Measurements from ENCODE around the gene MTURN. TPM values are rescaled to one million over a fixed set of nuclear protein-coding genes. Genes with fewer than 3 reads are reported as not detected.

The MTURN gene
- total and polyA plus RNA-seq, 5 donors = 15.0 to 50.8 (median 28.2) TPM

DNA sequence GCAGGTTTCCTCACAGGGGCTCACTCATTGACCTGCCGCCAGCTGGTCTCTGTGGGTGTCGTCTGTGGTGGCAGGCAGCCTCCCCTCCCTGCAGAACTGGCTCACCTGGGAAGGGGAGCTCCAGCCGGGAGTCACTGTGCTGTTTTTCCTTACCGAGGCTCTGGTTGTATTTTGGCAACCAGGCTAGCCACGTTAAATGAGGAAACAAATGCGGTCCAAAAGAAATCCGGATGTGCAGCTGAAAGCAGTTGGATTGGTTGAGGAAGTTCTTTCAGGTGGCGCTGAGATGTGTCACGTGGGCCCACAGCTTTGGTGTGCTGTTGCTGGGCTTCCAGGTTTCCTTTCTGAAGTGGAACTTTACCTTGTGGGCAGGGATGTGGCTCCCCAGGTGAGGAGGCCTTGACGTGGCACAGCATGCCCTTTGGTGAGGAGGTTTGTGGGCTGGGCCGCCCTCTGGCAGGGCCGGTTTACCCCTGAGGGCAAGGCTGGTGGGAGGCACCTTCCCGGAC is 14.2 kb downstream of the MTURN start:
- intact Hi-C loops (cut with DNase I) = no loop called here
- Histone ChIP-seq H3K9me3 (ENCODE audit: control insufficient read depth, low read length) (no peaks in the 10 kb centered on the region), H3K4me3 (ENCODE audit: low read length) (no peak overlapping the region), H3K27ac (ENCODE audit: low read length) (no peak overlapping the region), H3K4me1 (ENCODE audit: control insufficient read depth, insufficient read depth, low read length) (no peaks in the 10 kb centered on the region), H3K27me3 (ENCODE audit: control insufficient read depth, insufficient read depth) (no peaks in the 10 kb centered on the region)
- WGBS = 70% methylated on average over 13 of the region's 13 CpGs
- peak in 1 of 3 donors; percentile 54 for DNase-seq
- ATAC-seq = no peak

DNA sequence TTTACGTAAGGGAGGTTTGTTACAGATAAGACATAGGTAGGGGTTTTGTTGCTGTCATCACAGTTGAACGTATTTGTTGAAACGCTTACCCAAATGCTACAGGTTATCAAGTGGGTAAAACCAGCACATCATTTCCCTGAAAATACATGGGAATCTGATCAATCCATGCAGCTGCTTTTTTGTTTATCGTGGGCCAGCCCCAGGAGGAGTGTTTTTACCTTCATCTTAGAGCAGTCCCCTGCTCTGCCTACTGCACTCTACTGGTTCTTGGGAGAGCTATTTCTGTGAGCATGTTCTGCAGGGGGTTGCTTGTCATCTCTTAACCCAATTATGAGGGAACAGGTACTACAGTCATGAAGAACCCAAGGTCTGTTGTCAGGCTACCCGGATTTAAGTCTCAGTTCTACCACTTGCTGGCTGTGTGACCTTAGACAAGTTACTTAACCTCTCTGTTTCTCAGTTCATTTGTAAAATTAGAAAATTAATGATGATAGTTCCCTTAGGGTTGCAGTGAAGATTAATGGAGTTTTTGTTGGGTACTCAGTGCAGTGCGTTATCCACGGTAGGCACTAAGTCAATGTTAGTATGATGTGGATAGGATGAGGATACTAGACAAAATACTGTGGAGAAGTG is 15.0 kb downstream of the MTURN start:
- Histone ChIP-seq H3K27me3 (ENCODE audit: control insufficient read depth, insufficient read depth) (no peaks in the 10 kb centered on the region), H3K9me3 (ENCODE audit: control insufficient read depth, low read length) (no peaks in the 10 kb centered on the region), H3K4me1 (ENCODE audit: control insufficient read depth, insufficient read depth, low read length) (no peaks in the 10 kb centered on the region), H3K27ac (ENCODE audit: low read length) (no peak overlapping the region), H3K4me3 (ENCODE audit: low read length) (no peak overlapping the region)
- ATAC-seq (no peak), DNase-seq (no peak)
- WGBS = 94% methylated on average over 7 of the region's 7 CpGs
- intact Hi-C loops (cut with DNase I) = no loop called here

DNA sequence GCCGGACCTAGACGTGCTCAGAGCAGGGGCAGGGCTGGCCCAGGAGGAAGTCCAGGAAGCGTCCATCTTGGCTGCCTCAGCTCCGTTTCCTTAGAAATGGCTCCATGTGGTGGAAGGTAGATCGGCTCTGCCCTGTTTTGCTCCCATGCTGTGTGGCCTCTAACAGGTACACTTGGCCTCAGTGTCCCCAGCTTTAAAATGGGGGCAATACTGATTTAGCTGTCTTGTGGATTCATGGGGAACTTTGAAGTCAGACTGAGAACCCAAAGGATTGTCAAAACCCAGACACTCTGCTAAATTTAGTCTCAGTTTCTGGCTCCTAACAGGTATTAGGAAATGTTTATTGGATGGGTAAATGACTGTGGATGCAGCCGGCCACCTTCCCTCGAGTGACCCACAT is 15.9 kb downstream of the MTURN start:
- WGBS = 86% methylated on average over 7 of the region's 7 CpGs
- Histone ChIP-seq H3K27ac (ENCODE audit: low read length) (no peak overlapping the region), H3K4me3 (ENCODE audit: low read length) (no peak overlapping the region), H3K4me1 (ENCODE audit: control insufficient read depth, insufficient read depth, low read length) (no peaks in the 10 kb centered on the region), H3K27me3 (ENCODE audit: control insufficient read depth, insufficient read depth) (no peaks in the 10 kb centered on the region), H3K9me3 (ENCODE audit: control insufficient read depth, low read length) (no peaks in the 10 kb centered on the region)
- no peak for ATAC-seq
- intact Hi-C loops (cut with DNase I) = no loop called here
- DNase-seq = no peak

DNA sequence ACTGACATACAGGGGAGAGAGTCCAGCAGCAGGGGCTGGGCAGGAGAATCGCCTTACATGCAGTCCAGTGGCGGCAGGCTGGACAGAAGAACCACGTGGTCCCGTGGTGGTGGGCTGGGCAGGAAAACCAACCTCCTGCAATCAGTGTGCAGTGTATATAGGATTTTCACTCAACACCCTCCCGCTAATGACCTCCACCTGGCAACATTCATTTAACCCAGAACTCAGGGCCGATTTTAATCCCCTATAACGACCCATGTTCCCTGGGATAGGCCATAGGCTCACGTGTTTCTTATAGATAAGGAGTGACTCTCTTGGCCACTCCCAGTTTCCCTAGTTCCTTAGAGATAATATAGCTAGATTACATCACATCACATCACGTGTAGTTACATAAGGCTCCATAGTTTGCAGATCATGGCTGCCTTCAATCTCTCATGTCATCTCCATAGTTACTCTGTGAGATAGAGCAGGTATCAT is 19.4 kb downstream of the MTURN start:
- Histone ChIP-seq H3K4me1 (ENCODE audit: control insufficient read depth, insufficient read depth, low read length) (no peaks in the 10 kb centered on the region), H3K9me3 (ENCODE audit: control insufficient read depth, low read length) (no peaks in the 10 kb centered on the region), H3K27me3 (ENCODE audit: control insufficient read depth, insufficient read depth) (no peaks in the 10 kb centered on the region), H3K27ac (ENCODE audit: low read length) (no peak overlapping the region), H3K4me3 (ENCODE audit: low read length) (no peak overlapping the region)
- DNase-seq (no peak), ATAC-seq (no peak)
- WGBS = 82% methylated on average over 9 of the region's 9 CpGs
- intact Hi-C loops (cut with DNase I) = no loop called here

DNA sequence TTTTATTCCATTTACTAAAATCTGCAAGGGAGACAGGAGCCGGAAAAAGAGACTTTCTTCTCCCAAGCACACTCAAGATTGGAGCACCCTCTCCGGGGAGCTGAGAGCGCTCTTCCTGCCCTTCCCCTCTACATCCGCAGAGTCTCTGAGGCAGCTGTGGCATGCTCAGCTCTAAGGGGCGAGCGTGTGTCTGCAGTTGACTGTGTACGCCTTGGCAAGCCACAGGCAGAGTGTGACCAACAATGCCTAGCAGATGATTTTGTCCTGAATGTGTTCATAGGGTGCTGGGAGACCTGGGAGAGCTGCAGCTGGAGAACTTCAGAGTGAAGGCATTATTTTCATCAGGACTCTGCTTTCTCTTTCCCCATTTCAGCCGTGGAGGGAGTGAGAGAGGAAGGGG is 20.7 kb downstream of the MTURN start:
- H3K27ac ChIP-seq (ENCODE audit: low read length) = no peak overlapping the region
- H3K9me3 ChIP-seq (ENCODE audit: control insufficient read depth, low read length) = no peaks in the 10 kb centered on the region
- H3K4me1 ChIP-seq (ENCODE audit: control insufficient read depth, insufficient read depth, low read length) = peaks cover 2% of the 10 kb centered on the region
- 69% methylated on average over 8 of the region's 8 CpGs for WGBS
- intact Hi-C loops (cut with DNase I) = no loop called here
- no peaks in the 10 kb centered on the region for H3K27me3 ChIP-seq (ENCODE audit: control insufficient read depth, insufficient read depth)
- DNase-seq (no peak), ATAC-seq (peak in 1 of 2 donors; percentile 34)
- no peak overlapping the region for H3K4me3 ChIP-seq (ENCODE audit: low read length)

DNA sequence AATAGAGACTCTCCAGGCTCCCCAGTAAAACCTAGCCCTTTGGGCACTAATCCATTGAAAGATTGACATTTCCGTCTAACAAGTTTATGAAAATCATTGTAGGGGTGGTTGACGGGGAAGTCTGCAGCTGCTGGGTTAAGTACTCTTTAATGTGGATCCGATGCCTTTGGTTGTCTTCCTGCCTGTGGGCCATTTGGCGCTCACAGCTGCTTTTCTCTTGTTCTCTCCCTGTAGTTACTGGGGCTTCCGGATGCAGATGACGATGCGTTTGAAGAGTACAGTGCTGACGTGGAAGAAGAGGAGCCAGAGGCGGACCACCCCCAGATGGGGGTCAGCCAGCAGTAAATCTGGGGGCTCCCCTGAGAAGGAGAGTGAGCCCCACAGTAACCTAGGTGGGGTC is 22.4 kb downstream of the MTURN start:
- no peaks in the 10 kb centered on the region for H3K27me3 ChIP-seq (ENCODE audit: control insufficient read depth, insufficient read depth)
- H3K27ac ChIP-seq (ENCODE audit: low read length) = no peak overlapping the region
- H3K4me1 ChIP-seq (ENCODE audit: control insufficient read depth, insufficient read depth, low read length) = peaks cover 2% of the 10 kb centered on the region
- intact Hi-C loops (cut with DNase I) = no loop called here
- no peak overlapping the region for H3K4me3 ChIP-seq (ENCODE audit: low read length)
- no peaks in the 10 kb centered on the region for H3K9me3 ChIP-seq (ENCODE audit: control insufficient read depth, low read length)
- DNase-seq = no peak
- WGBS = 92% methylated on average over 9 of the region's 9 CpGs
- ATAC-seq = no peak

DNA sequence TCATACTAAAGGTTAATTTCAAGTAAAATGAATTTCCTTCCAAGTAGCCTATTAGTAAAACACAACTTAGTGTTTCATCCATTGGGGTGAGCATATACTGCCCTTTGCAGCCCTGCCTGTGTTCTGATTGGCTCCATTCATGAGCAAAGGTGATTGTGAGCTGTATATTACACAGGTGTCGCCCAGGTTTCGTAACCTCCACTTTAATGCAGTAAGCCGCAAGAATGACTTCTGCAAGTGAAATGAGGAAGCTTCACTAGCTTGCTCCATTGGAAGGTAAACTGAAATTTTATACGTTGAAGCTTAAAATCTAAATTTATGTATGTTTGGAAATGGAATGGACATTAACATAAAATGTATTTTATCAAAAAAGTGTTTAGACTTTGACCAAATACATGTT is 24.4 kb downstream of the MTURN start:
- Histone ChIP-seq H3K9me3 (ENCODE audit: control insufficient read depth, low read length) (no peaks in the 10 kb centered on the region), H3K4me3 (ENCODE audit: low read length) (no peak overlapping the region), H3K4me1 (ENCODE audit: control insufficient read depth, insufficient read depth, low read length) (peaks cover 2% of the 10 kb centered on the region), H3K27ac (ENCODE audit: low read length) (no peak overlapping the region), H3K27me3 (ENCODE audit: control insufficient read depth, insufficient read depth) (no peaks in the 10 kb centered on the region)
- no peak for ATAC-seq
- intact Hi-C loops (cut with DNase I) = no loop called here
- WGBS = 83% methylated on average over 4 of the region's 4 CpGs
- DNase-seq = no peak

DNA sequence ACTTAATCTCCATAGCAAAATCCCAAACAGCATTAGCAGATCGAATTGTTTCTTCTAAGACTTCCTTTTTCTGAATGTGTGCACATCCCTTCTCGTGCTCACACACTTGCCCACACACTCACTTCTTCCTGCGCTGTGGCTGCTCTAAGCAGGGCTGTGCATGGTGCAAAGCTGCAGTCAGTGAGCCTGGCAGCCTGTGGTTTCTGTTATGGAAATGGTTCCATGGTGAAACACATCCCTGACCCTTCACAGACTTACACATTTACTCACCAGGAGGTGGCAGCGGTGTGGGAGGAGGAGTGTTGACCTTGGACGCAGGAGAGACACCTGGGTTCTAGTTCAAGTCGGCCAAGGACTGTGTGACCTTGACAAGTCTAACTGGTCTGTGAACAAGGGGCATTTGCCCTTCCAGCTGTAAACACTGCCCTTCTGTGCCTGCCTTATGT is 24.9 kb downstream of the MTURN start:
- no peaks in the 10 kb centered on the region for H3K9me3 ChIP-seq (ENCODE audit: control insufficient read depth, low read length)
- WGBS = 55% methylated on average over 6 of the region's 6 CpGs
- peak in 2 of 3 donors; percentile 60 to 65 for DNase-seq
- H3K27me3 ChIP-seq (ENCODE audit: control insufficient read depth, insufficient read depth) = no peaks in the 10 kb centered on the region
- no peak overlapping the region for H3K27ac ChIP-seq (ENCODE audit: low read length)
- ATAC-seq = peak; percentile 23 to 59
- H3K4me1 ChIP-seq (ENCODE audit: control insufficient read depth, insufficient read depth, low read length) = peaks cover 2% of the 10 kb centered on the region
- no peak overlapping the region for H3K4me3 ChIP-seq (ENCODE audit: low read length)
- intact Hi-C loops (cut with DNase I) = loop anchor here (10.0 kb wide), 5 partner anchors 85 to 405 kb away; no protein-coding TSS in a partner anchor

DNA sequence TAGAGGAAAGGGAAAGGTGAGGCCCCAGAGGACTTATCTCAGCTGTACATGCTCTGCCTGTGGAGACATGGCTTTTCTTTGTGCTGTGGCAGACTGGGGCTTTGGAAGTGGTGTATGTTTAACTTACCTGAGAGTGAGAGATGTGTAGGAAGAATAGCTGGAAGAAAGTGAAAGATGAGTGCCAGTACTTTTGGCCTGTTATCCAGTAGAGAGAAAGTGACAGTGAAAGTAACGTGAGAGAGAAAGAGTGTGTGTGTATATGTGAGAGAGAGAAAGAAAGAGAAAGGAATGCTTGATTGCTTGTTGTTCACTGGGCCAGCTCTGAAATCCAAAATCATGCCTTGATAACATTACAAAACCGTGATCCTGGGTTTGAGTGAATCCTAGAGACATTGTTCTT is 25.5 kb downstream of the MTURN start:
- Histone ChIP-seq H3K27me3 (ENCODE audit: control insufficient read depth, insufficient read depth) (no peaks in the 10 kb centered on the region), H3K9me3 (ENCODE audit: control insufficient read depth, low read length) (no peaks in the 10 kb centered on the region), H3K4me3 (ENCODE audit: low read length) (no peak overlapping the region), H3K4me1 (ENCODE audit: control insufficient read depth, insufficient read depth, low read length) (peaks cover 2% of the 10 kb centered on the region), H3K27ac (ENCODE audit: low read length) (no peak overlapping the region)
- no peak for DNase-seq
- 80% methylated on average over 2 of the region's 2 CpGs for WGBS
- intact Hi-C loops (cut with DNase I) = loop anchor here (10.0 kb wide), 5 partner anchors 84 to 404 kb away; no protein-coding TSS in a partner anchor
- no peak for ATAC-seq

DNA sequence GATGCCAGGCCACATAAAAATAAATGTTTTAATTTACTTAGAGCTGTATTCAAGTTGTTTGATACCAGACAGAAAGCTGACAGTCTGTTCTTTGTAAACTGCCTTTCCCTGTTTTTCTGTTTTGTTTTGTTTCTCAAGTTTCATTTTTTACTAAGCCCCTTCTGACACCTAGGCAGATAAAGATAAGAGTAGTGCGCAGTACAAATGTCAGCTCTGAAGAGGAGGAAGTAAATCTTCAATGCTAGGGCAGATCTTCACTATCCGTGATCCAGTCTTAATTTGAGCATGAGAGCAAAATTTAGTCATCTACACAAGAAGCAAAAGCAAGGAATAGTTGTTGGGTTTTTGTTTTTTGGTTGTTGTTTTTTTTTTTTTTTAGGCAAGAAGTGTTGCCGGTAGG is 27.3 kb downstream of the MTURN start:
- Histone ChIP-seq H3K27ac (ENCODE audit: low read length) (no peak overlapping the region), H3K9me3 (ENCODE audit: control insufficient read depth, low read length) (no peaks in the 10 kb centered on the region), H3K4me3 (ENCODE audit: low read length) (no peak overlapping the region), H3K4me1 (ENCODE audit: control insufficient read depth, insufficient read depth, low read length) (peaks cover 2% of the 10 kb centered on the region), H3K27me3 (ENCODE audit: control insufficient read depth, insufficient read depth) (no peaks in the 10 kb centered on the region)
- DNase-seq (no peak), ATAC-seq (no peak)
- WGBS = 52% methylated on average over 3 of the region's 3 CpGs
- intact Hi-C loops (cut with DNase I) = loop anchor here (10.0 kb wide), 5 partner anchors 83 to 403 kb away; no protein-coding TSS in a partner anchor

DNA sequence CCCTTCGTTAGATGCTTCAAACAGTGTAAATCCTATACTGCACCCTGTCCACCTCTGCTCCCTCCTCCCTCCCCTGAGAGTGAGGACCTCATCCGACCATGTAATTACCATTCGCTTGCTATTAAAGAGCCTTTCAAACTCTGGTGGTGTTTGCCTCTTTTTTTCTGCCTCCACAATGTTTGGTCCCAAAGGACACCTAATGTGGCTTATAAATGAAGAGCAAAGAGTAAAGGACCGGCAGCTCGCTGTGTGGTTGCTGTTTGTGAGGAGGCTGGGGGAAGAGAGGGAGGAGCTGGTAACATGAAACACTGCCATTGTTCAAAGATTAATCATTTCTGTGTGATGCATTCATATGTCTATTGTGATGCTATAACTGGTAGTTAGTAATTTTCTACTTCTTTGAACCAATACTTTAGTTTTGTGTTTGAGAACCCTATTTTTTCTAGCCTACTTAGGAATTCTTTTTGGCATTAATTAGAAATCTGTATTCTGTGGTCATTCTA is 27.9 kb downstream of the MTURN start:
- no peak for ATAC-seq
- intact Hi-C loops (cut with DNase I) = loop anchor here (10.0 kb wide), 5 partner anchors 82 to 402 kb away; no protein-coding TSS in a partner anchor
- no peak overlapping the region for H3K4me3 ChIP-seq (ENCODE audit: low read length)
- no peak overlapping the region for H3K27ac ChIP-seq (ENCODE audit: low read length)
- H3K9me3 ChIP-seq (ENCODE audit: control insufficient read depth, low read length) = no peaks in the 10 kb centered on the region
- WGBS = 59% methylated on average over 5 of the region's 5 CpGs
- no peak for DNase-seq
- no peaks in the 10 kb centered on the region for H3K27me3 ChIP-seq (ENCODE audit: control insufficient read depth, insufficient read depth)
- H3K4me1 ChIP-seq (ENCODE audit: control insufficient read depth, insufficient read depth, low read length) = peaks cover 2% of the 10 kb centered on the region
